ENCODE measurements around the gene PYCR2.
A peak's percentile ranks its signal among the peaks of the same experiment; 100 is the strongest.

Gene PYCR2

GRCh38 chr1:225876900-225877510 is 47.0 kb downstream of the PYCR2 start:
- no peak for DNase-seq (ENCODE audit: low spot score)

- peak; percentile 90 for DNase-seq (ENCODE audit: low spot score)
Measured at GRCh38 chr1:225875044-225875815, 48.8 kb downstream of the PYCR2 start.

GRCh38 chr1:225874431-225874830 is 49.6 kb downstream of the PYCR2 start:
- DNase-seq (ENCODE audit: low spot score) = no peak

- DNase-seq (ENCODE audit: low spot score) = no peak
Measured at GRCh38 chr1:225873281-225873850, 50.7 kb downstream of the PYCR2 start.

- no peak for DNase-seq (ENCODE audit: low spot score)
Measured at GRCh38 chr1:225872075-225872430, 52.0 kb downstream of the PYCR2 start.

- DNase-seq (ENCODE audit: low spot score) = peak; percentile 43
Measured at GRCh38 chr1:225871359-225872074, 52.5 kb downstream of the PYCR2 start.

- no peak for DNase-seq (ENCODE audit: low spot score)
Measured at GRCh38 chr1:225870911-225871310, 53.1 kb downstream of the PYCR2 start.
